ENCODE measurements around the gene HS3ST4. TPM values are rescaled to one million over a fixed set of nuclear protein-coding genes. Genes with fewer than 3 reads are reported as not detected.
"Not testable (repeated sequence)": the region's sequence is repeated elsewhere in the genome, so short reads cannot be mapped to it uniquely, and the experiment has no call there.

HS3ST4 gene
- total RNA-seq, 1 experiment from 2014 or later: not detected

DNA sequence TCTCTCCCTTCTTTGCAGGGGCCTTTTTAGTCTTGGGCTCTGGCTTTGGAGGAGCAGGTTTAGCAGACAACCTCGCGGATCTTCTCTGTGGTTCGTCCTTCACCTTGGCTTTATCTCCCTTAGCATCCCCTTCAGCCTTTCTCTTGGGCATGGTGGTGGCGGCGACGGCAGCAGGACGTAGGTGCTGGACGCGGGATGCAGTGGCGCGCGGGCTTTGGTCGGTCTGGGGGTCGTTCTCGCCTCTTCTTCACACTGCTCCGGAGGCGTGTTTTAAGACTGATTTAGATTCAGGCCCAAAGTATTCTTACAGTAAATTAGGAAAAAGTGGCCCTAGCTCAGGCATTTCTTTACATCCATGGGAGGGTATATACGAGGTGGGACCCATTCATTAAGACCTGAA is 340.9 kb downstream of the HS3ST4 start:
- in situ Hi-C loops (cut with HindIII; ENCODE audit: low sequenced_read_pairs); DNase-seq (ENCODE audit: low spot score): not testable (repeated sequence)

DNA sequence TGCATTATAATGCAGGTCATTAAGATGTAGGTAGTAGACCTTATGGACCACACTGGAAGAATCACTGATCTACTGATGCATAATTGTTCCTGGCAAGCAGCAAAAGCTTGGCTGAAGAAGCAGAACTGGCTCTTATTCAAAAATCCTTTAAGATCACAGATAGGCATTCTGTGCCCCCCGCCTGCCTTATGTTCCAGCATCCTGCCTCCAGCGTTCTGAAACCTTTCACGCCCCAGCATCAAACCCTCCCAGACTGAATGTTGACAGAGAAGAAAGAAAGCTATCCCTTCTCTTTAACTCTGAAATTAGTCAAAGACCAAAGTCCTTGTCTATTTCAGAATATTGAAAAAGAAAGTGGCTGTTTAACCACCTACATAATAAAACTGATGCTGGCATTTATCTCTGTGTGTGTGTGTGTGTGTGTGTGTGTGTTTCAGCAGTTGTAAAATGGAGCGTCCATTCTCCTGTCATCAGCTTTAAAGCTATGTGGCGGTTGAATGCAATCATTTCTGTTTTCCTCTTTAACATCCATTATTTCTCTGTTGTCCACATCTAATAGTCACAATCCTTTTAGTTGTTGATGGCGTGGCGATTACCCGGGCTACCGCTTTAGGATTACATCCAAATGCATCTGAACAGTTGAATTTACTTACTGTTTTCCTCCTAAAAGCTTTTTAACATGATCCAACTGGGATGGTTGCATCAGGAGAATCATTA is 350.4 kb downstream of the HS3ST4 start:
- in situ Hi-C loops (cut with HindIII; ENCODE audit: low sequenced_read_pairs): no loop called here
- DNase-seq (ENCODE audit: low spot score): no peak

DNA sequence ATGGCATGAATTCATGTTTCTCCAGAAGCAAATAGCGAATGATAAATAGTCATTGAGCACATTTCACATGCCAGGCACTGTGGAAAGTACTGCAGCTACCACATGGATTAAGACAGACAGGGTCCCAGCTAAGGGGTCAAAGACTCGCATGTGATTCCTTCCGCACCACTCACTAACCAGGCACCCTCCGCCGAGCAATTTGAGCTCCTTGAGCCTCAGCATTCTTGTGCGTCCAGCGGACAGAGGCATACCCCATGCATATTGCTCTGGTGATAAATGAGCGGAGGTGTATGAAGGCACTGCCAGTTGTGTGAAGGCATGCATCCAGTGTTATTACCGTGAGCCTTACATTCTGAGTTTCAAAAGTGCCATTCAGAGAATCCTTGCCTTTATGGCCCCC is 358.7 kb downstream of the HS3ST4 start:
- DNase-seq (ENCODE audit: low spot score): no peak
- in situ Hi-C loops (cut with HindIII; ENCODE audit: low sequenced_read_pairs): no loop called here

DNA sequence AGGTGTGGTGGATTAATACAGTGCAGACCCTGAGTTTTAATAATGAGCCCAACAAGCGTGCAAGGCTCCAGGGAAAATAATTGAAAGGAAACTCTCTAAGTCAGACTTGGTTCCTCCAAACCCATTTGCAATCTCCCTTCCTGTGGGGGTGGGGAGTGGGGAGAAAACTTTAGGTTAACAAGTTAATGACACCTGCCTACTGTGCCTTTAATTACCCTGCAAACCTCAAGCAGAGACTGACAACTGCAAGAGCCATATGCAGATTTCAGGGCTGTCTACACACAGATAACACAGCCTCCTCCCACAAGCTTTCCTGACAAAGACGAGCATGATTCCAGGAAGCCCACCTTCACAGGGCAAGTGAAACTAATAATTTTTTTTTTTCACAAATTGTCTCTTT is 359.3 kb downstream of the HS3ST4 start:
- DNase-seq (ENCODE audit: low spot score): no peak

DNA sequence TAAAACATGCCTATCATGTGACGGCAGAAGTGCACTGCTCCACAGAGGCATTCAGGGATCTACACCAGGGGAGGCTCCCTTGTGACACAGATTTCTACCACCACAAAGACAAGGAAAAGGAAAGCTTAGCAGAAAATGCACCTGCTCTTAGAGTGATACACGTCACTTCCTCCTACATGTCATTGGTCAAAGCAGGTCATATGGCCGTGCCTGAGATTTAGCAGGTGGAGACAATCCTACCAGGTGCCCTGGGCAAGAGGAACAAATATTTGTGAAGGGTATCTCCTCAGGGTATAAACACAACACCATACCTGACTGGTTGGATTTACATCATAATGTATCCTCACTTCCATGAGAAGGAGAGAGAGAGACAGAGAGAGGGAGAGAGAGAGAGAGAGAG is 362.1 kb downstream of the HS3ST4 start:
- in situ Hi-C loops (cut with HindIII; ENCODE audit: low sequenced_read_pairs): no loop called here
- DNase-seq (ENCODE audit: low spot score): no peak

More for the DNA sequence above, 359.3 kb downstream of the HS3ST4 start:
- in situ Hi-C loops (cut with HindIII; ENCODE audit: low sequenced_read_pairs): no loop called here

DNA sequence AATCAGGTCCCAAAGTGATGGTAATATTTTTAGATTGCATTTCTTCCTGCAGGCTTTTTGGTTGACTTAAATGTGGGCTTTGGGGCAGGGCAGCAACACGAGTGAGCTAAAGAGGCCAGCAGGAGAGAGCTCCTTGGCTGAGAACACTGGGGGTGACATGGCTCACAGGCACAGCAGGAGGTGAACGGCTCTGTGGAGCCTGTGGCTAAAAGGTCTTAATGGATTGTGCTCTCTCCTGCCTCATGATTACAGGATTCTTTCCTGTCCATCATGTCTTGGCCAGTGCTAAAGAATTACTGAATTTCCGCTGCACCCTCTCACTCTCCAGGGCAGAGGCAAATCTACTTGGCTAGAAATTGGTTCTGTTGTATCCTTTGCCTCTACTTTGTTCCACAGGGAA is 366.6 kb downstream of the HS3ST4 start:
- in situ Hi-C loops (cut with HindIII; ENCODE audit: low sequenced_read_pairs): no loop called here
- DNase-seq (ENCODE audit: low spot score): no peak

DNA sequence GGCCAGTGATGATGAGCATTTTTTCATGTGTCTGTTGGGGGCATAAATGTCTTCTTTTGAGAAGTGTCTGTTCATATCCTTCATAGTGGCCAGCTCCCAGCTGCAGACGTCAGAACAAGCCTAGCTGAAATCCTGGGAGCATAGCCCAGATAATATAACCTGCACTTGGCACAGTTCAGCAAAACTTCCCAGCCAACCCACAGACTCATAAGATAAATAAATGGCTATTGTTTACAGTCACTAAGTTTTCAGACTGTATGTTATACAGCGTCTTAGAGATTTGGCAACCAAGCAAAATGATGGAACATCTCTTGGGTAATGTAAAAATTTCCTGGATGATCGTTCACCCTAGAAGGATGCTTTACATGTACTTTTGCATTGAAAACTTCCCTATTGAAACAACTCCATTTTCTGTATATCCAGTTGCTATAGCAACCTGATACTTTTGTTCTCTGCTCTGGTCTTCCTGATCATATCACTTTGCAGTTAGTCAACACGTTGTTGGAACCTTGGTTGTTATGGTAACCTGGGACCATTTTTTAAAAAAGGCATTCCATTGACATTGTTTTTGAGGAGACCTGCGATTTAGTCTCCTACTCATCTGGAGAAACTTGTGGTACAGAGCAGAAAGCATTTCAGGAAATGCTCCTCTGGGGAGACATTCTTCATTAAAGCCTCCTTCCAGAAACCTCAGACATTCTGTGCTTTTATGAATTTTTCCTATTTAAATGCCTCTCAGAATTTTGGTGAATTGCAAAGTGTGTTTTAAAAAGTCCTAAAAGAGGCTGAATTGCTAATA is 378.7 kb downstream of the HS3ST4 start:
- in situ Hi-C loops (cut with HindIII; ENCODE audit: low sequenced_read_pairs): no loop called here
- DNase-seq (ENCODE audit: low spot score): no peak

DNA sequence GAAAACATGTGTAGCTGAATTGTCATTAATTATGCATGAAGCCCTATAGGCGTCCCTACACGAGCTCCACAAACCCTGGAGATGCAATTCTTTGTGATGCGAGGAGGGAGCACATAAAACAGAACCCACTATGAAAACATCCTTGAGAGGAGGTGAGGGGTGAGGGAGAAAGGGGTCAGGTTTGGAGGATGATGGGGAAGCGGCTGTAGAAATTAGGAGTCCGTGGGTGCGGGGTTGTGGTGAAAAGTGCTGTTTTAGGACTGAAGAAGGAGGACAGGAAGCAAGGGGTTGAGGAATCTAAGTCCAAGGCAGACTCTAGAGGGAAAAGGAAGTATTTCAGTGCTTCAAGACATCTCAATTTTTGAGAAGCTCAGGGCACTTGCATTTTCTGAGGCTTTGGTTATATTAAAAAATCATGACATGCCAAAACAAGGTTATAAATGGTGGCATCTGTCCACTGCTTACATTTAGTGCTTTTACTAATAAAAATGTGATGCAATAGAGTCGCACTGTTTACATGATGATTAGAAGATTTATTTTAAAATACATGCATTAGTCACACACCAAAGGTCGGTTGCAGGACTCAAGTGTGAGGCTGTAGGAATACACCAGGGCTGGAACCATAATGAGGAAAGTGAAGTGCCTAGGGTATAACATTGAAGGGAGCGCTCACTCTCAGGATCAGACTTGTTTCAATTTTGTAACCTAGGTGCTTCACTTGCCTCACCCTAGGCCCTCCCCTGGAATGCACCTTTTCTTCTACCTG is 379.5 kb downstream of the HS3ST4 start:
- in situ Hi-C loops (cut with HindIII; ENCODE audit: low sequenced_read_pairs): no loop called here
- DNase-seq (ENCODE audit: low spot score): no peak

DNA sequence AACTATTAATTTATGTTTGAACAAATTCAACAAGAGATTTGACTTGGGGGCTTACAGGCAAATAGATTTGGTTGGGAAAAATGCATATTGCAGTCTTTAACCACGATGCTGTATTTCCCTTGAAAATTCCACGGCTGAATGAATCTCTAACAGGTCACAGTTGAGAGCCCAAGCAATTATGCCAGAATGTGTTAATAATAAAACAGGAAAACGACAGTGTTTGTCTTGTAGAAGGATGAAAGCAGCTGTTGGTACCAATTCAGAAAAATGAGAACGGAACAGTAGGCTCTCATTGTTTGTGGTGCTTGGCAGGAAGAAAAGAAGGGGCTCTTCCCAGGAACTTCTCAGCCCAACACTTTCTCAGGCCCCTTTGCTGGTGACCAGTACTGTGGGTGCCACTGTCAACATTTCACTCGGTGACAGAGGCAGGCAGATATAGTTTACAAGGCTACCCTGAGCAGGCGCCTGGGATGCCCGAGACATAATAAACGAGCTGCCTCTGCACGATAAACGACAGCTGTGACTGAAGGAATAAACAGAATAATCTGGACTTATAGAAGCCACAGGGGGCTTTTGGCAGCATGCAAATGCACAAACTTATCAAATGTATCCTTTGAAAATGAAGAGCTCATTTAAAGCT is 387.1 kb downstream of the HS3ST4 start:
- in situ Hi-C loops (cut with HindIII; ENCODE audit: low sequenced_read_pairs): no loop called here

DNA sequence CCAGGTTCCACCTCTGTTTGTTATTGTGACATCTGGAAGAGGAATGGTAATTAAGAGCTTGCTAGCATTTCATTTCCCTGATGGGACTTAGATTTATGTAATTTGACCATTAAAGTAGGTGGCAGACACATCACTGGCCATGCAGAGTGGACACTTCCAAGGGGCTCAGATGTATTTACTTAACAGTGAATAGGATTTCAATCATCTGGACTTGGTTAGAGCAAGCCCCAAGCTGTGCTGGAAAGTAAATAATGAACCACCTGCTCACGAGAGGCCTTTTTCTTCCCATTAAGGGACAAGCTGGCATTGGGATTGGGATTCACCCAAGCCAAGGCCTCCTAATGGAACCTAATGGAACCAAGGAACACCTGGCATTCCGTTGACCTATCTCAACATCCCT is 395.3 kb downstream of the HS3ST4 start:
- in situ Hi-C loops (cut with HindIII; ENCODE audit: low sequenced_read_pairs): no loop called here
- no peak for DNase-seq (ENCODE audit: low spot score)

More for the DNA sequence above, 387.1 kb downstream of the HS3ST4 start:
- DNase-seq (ENCODE audit: low spot score): no peak

DNA sequence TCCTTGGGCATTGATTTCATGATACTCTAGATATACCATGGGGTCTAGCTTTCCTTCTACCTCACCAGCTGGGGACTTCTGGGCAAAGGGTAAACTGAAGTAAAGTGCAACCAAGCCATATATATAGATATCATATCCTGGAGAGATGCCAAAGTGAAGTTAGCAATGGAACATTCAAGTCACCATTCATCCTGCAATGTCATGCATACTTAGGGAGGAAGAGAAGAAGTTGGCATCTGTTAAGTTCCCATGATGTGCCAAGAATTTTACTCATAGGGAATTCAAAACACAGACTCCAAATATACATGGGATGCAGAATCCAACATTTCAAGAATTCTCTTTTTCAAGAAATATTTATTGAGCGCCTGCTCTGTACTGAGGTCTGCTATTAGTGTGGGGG is 399.8 kb downstream of the HS3ST4 start:
- in situ Hi-C loops (cut with HindIII; ENCODE audit: low sequenced_read_pairs): no loop called here
- DNase-seq (ENCODE audit: low spot score): no peak

DNA sequence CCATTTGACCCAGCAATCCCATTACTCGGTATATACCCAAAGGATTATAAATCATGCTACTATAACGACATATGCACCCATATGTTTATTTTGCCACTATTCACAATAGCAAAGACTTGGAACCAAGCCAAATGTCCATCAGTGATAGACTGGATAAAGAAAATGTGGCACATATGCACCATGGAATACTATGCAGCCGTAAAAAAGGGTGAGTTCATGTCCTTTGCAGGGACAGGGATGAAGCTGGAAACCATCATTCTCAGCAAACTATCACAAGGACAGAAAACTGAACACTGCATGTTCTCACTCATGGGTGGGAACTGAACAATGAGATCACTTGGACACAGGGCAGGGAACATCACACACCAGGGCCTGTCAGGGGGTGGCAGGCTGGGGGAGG is 406.4 kb downstream of the HS3ST4 start:
- in situ Hi-C loops (cut with HindIII; ENCODE audit: low sequenced_read_pairs): not testable (repeated sequence)

DNA sequence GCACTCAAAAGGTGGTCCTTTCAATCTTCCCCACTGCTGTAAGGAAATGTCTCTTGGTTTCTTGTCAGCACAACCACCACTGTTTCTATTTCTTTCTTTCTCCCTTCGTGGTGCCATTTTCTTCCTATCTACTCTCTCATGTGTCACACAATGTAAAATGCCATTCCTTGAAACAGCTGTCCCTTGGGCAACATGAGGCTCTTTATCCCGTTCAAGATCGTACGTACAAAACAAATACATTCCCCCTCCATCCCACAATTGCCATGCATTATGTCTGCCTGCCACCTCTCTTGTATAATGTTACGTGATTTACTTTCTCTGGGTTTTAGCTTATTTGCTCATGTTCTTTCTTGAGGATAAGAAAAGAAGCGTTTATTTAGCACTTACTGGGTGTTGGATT is 410.6 kb downstream of the HS3ST4 start:
- no peak for DNase-seq (ENCODE audit: low spot score)
- in situ Hi-C loops (cut with HindIII; ENCODE audit: low sequenced_read_pairs): no loop called here

More for the DNA sequence above, 406.4 kb downstream of the HS3ST4 start:
- DNase-seq (ENCODE audit: low spot score): not testable (repeated sequence)

DNA sequence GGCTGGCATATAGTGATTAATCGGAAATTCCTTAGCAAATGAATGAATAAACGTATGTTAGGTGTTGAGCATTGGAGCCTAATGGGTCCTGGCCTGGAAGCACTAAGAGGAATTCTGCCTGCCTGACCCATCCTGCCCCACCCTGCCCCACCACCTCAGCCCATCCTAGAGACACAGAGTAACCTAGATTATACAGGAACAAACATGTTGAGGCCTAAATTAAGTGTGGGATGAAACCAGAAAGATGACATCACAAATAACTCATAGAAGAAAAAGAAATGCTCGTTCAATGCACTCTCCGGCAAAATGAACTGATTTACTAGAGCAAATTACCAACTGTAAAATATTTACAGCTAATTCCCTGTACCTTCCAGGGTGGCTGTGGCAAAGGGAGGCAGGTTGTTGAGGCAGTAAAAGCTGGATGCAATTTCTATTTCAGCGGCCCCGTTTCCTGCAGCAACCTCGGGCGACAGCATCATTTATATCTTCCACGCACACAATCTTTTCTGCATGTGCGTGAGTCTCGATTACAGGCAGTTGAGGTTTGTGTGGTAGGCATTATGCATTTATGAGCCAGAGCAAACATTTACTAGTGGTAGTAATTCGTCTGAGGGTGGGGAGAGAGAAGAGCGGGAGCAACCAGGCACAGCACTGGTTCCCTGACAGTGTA is 417.2 kb downstream of the HS3ST4 start:
- no peak for DNase-seq (ENCODE audit: low spot score)
- in situ Hi-C loops (cut with HindIII; ENCODE audit: low sequenced_read_pairs): no loop called here

DNA sequence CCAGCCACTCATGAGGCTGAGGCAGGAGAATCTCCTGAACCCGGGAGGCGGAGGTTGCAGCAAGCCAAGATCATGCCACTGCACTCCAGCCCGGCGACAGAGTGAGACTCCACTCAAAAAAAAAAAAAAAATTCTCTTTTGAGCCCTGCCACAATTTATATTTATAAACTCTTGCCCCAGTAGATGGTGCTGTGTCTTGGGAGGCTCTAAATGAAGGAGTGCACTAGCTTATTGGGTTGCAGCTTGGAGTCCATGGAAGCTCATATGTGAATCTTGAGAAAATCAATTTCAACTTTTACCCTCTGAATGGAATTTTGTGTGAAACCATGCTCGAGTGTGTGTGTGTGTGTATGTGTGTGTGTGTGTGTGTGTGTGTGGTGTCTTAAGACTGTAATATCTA is 420.1 kb downstream of the HS3ST4 start:
- in situ Hi-C loops (cut with HindIII; ENCODE audit: low sequenced_read_pairs): no loop called here
- no peak for DNase-seq (ENCODE audit: low spot score)

DNA sequence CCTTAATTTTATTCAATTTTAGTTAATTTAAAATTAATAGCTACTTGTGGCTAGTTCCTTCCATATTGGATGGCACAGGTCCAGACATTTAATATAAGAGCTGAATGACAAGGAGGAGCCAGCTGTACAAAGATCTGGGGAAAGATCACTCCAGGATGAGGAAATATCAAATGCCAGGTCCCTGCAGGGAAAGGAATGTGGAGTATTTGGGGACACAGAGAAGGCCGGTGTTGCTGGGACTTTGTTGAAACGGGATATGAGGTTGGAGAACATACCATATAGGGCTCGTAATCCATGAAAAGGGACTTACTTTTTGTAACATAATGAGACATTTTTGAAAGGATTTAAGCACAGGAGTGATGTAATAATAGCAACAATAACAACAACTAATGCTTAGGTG is 426.8 kb downstream of the HS3ST4 start:
- in situ Hi-C loops (cut with HindIII; ENCODE audit: low sequenced_read_pairs): no loop called here
- no peak for DNase-seq (ENCODE audit: low spot score)

DNA sequence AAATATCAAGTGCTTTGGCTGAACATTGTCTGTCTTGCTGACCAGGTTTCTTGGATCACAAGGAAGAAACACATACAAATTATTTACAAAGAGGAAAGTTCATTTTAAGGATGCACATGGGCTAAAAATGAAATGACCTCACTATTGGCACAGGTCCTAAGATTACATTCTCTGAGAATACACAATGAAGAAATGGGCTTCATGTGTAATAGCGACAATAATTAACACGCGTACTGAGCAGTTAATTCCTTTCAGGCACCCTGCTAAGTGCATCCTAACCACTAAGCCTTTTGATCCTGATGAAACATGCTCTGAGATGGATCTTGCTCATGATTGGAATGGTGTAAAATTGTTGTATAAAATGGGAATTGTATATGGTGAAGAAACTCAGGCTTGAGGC is 429.0 kb downstream of the HS3ST4 start:
- in situ Hi-C loops (cut with HindIII; ENCODE audit: low sequenced_read_pairs): no loop called here
- DNase-seq (ENCODE audit: low spot score): no peak

DNA sequence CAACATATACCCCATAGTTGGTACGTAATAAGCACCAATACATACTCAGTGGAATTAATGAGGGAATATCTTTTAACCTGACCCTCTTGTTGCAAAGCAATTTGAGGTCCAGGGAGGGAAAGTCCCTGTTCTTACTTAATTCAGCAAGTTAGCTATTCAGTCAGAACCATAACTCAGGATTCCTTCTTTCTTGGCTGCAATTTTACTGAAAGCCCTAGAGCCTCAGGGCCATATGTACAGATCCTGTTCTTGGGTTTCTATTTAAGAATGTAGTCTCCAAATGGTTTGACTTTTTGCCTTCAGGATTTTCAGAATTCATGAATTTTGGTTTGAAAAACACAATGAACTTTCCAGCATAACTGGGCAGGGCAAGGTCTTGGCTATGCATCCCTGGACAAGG is 436.5 kb downstream of the HS3ST4 start:
- no peak for DNase-seq (ENCODE audit: low spot score)
- in situ Hi-C loops (cut with HindIII; ENCODE audit: low sequenced_read_pairs): no loop called here

DNA sequence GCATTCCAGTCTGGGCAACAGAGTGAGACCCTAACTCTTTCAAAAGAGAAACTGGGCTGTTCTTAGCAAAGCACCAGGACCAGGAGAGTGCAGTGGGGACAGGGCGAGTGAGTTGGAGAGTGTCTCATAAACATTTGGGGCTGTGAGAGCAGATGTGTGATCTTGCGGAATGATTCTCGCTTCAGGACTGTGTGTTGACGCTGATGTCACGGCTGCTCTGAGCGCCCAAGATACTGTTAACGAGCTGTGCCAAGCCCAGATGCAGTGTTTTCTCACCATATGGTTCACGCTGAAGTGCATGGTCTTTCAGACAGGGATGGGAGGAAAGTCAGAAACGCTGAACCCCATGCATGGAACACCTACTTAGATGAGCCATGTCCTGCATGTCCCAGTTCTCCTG is 438.2 kb downstream of the HS3ST4 start:
- DNase-seq (ENCODE audit: low spot score): peak; percentile 9
- in situ Hi-C loops (cut with HindIII; ENCODE audit: low sequenced_read_pairs): no loop called here
